Right renal pelvis (tissue), 4 donors: ENCODE measurements around the gene CFAP251. TPM values are rescaled to one million over a fixed set of nuclear protein-coding genes. Genes with fewer than 3 reads are reported as not detected.
"Not testable (repeated sequence)": the region's sequence is repeated elsewhere in the genome, so short reads cannot be mapped to it uniquely, and the experiment has no call there.

Source experiments
- DNase-seq, 4 donors: peaks; one replicate each; pipeline ENCODE4 v3.0.0-alpha.2; 2013; ENCODE audit warnings: low read depth in 4 of 4, low spot score in 3 of 4, missing footprints in 1 of 4
- polyA plus RNA-seq, 4 donors: library from polyadenylated mRNA; unstranded; fragments of 120-200 nt; gene quantifications; one replicate each; pipeline ENCODE4 v1.2.1, GENCODE V29; 2013; ENCODE audit not compliant: insufficient read length in 4 of 4

Gene CFAP251
- polyA plus RNA-seq, 4 donors: 9.6 to 14.5 (median 10.3) TPM

GRCh38 chr12:121899590-121899989 is 18.8 kb upstream of the CFAP251 start:
- DNase-seq: no peak

- DNase-seq: no peak
These were observed 15.2 kb upstream of the CFAP251 start for GRCh38 chr12:121903202-121903601.

GRCh38 chr12:121905746-121906145 is 12.6 kb upstream of the CFAP251 start:
- DNase-seq: no peak

- no peak for DNase-seq
These were observed 9.7 kb upstream of the CFAP251 start for GRCh38 chr12:121908702-121909101.

GRCh38 chr12:121911824-121912585 is 6.4 kb upstream of the CFAP251 start:
- no peak for DNase-seq

GRCh38 chr12:121915841-121916321 is 2.5 kb upstream of the CFAP251 start:
- DNase-seq: no peak

GRCh38 chr12:121916719-121917118 is 1.7 kb upstream of the CFAP251 start:
- DNase-seq: no peak

GRCh38 chr12:121918679-121919038 is 267 bp downstream of the CFAP251 start:
- DNase-seq: no peak

GRCh38 chr12:121921066-121921465 is 2.7 kb downstream of the CFAP251 start:
- DNase-seq: no peak

GRCh38 chr12:121925358-121925695 is 6.9 kb downstream of the CFAP251 start:
- DNase-seq: peak in 1 of 4 donors; percentile 25

GRCh38 chr12:121926874-121927706 is 8.7 kb downstream of the CFAP251 start:
- DNase-seq: no peak

GRCh38 chr12:121927813-121928212 is 9.4 kb downstream of the CFAP251 start:
- no peak for DNase-seq

- not testable (repeated sequence) for DNase-seq
These were observed 11.2 kb downstream of the CFAP251 start for GRCh38 chr12:121929545-121929944.

- DNase-seq: no peak
These were observed 12.5 kb downstream of the CFAP251 start for GRCh38 chr12:121930862-121931261.

- DNase-seq: no peak
These were observed 13.8 kb downstream of the CFAP251 start for GRCh38 chr12:121932176-121932536.

GRCh38 chr12:121932914-121933521 is 14.6 kb downstream of the CFAP251 start:
- DNase-seq: no peak

GRCh38 chr12:121933522-121934308 is 15.3 kb downstream of the CFAP251 start:
- DNase-seq: no peak

- DNase-seq: no peak
These were observed 15.9 kb downstream of the CFAP251 start for GRCh38 chr12:121934309-121934664.

- DNase-seq: no peak
These were observed 19.3 kb downstream of the CFAP251 start for GRCh38 chr12:121937654-121938053.

GRCh38 chr12:121939186-121939585 is 20.8 kb downstream of the CFAP251 start:
- no peak for DNase-seq
